IMR-90 (cell line): ENCODE data around the gene MED19.

Source experiments
- BHLHE40 ChIP-seq: fragments of 150-350 bp; IDR thresholded peaks from 2 replicates; pipeline ENCODE4 v1.6.1; 2016; ENCODE audit warnings: mild to moderate bottlenecking, low read depth, low read length
- CEBPB ChIP-seq: IDR thresholded peaks from 2 replicates; pipeline ENCODE4 v1.6.1; 2012; ENCODE audit warnings: low read depth, low read length, improper control_type of control experiment
- CHD1 ChIP-seq: IDR thresholded peaks from 2 replicates; pipeline ENCODE4 v1.6.1; 2012; ENCODE audit warnings: low read depth, low read length, improper control_type of control experiment
- CTCF ChIP-seq: conservative IDR thresholded peaks from 2 replicates; pipeline ENCODE4 v1.5.1; 2012; ENCODE audit warnings: mild to moderate bottlenecking, low read depth, low read length, improper control_type of control experiment
- ELK1 ChIP-seq: fragments of 150-350 bp; IDR thresholded peaks from 2 replicates; pipeline ENCODE4 v1.6.1; 2016; ENCODE audit warnings: low read depth, mild to moderate bottlenecking, low read length, moderate library complexity, borderline replicate concordance
- FOS ChIP-seq: fragments of 150-350 bp; IDR thresholded peaks from 2 replicates; pipeline ENCODE4 v1.6.1; 2016; ENCODE audit warnings: low read depth, low read length
- MAFK ChIP-seq: IDR thresholded peaks from 2 replicates; pipeline ENCODE4 v1.6.1; 2012; ENCODE audit warnings: low read depth, low read length, improper control_type of control experiment
- NFE2L2 ChIP-seq: fragments of 150-350 bp; IDR thresholded peaks from 2 replicates; pipeline ENCODE4 v1.6.1; 2016; ENCODE audit warnings: low read depth, mild to moderate bottlenecking, low read length
- POLR2A ChIP-seq: IDR thresholded peaks from 2 replicates; pipeline ENCODE4 v1.6.1; 2012; ENCODE audit warnings: mild to moderate bottlenecking, low read depth, low read length
- RAD21 ChIP-seq: IDR thresholded peaks from 2 replicates; pipeline ENCODE4 v1.6.1; 2012; ENCODE audit warnings: low read length, improper control_type of control experiment
- RCOR1 ChIP-seq: IDR thresholded peaks from 2 replicates; pipeline ENCODE4 v1.6.1; 2012; ENCODE audit warnings: mild to moderate bottlenecking, low read length, improper control_type of control experiment; ENCODE audit not compliant: insufficient replicate concordance
- RFX5 ChIP-seq: IDR thresholded peaks from 2 replicates; pipeline ENCODE4 v1.8.0; 2012; ENCODE audit warnings: low read depth, mild to moderate bottlenecking, low read length, moderate library complexity
- SMC3 ChIP-seq: fragments of 150-350 bp; IDR thresholded peaks from 2 replicates; pipeline ENCODE4 v1.6.1; 2016; ENCODE audit warnings: low read depth, mild to moderate bottlenecking, antibody characterized with exemption, low read length, moderate library complexity
- USF2 ChIP-seq: fragments of 150-350 bp; IDR thresholded peaks from 2 replicates; pipeline ENCODE4 v1.6.1; 2017; ENCODE audit warnings: mild to moderate bottlenecking, antibody characterized with exemption, low read length, low read depth

GRCh38 chr11:57700425-57700824, 11.6 kb downstream of the MED19 start:
- no peak for TF ChIP-seq CHD1
- no peak for TF ChIP-seq CTCF
- TF ChIP-seq POLR2A = no peak
- TF ChIP-seq USF2 = no peak
- TF ChIP-seq ELK1 = no peak
- TF ChIP-seq RFX5 = no peak
- TF ChIP-seq BHLHE40 = no peak
- TF ChIP-seq SMC3 = no peak
- TF ChIP-seq MAFK = no peak
- no peak for TF ChIP-seq RCOR1
- TF ChIP-seq CEBPB = no peak
- no peak for TF ChIP-seq NFE2L2
- no peak for TF ChIP-seq RAD21
- TF ChIP-seq FOS = no peak
